Neural cell (in vitro differentiated cells): ENCODE measurements around the gene SYCP1. TPM values are rescaled to one million over a fixed set of nuclear protein-coding genes. Genes with fewer than 3 reads are reported as not detected.

Experiments
- H2AFZ ChIP-seq: fragments of 200-600, 300-800 bp; sonication (generic), shearing (Covaris generic); 2 replicates; pipeline ENCODE4 v1.6.0; 2014; ENCODE audit warnings: low read depth, mild to moderate bottlenecking, antibody characterized with exemption, low read length, moderate library complexity
- H3F3A ChIP-seq: fragments of 200-600 bp; shearing (Covaris generic); 2 replicates; pipeline ENCODE4 v1.6.1; 2016; ENCODE audit warnings: mild to moderate bottlenecking, moderate library complexity, mixed read lengths, antibody characterized with exemption, low read length; ENCODE audit not compliant: insufficient read depth, poor library complexity, severe bottlenecking
- H3K27ac ChIP-seq: fragments of 200-600, 300-800 bp; sonication (generic), shearing (Covaris generic); 2 replicates; pipeline ENCODE4 v1.5.1; 2014; ENCODE audit warnings: mild to moderate bottlenecking, low read length, moderate library complexity
- H3K27me3 ChIP-seq: fragments of 300-800, 200-600 bp; sonication (generic), shearing (Covaris generic); 2 replicates; pipeline ENCODE4 v1.6.0; 2014; ENCODE audit warnings: mild to moderate bottlenecking, low read depth, low read length, moderate library complexity; ENCODE audit not compliant: insufficient read depth
- H3K36me3 ChIP-seq: fragments of 300-800, 200-600 bp; sonication (generic), shearing (Covaris generic); 2 replicates; pipeline ENCODE4 v1.5.1; 2014; ENCODE audit warnings: mild to moderate bottlenecking, antibody characterized with exemption, low read length, moderate library complexity; ENCODE audit not compliant: insufficient read depth
- H3K4me2 ChIP-seq: fragments of 300-800, 200-600 bp; sonication (generic), shearing (Covaris generic); 2 replicates; pipeline ENCODE4 v1.6.0; 2014; ENCODE audit warnings: mild to moderate bottlenecking, low read length
- H3K4me3 ChIP-seq: fragments of 300-800, 200-600 bp; sonication (generic), shearing (Covaris generic); 2 replicates; pipeline ENCODE4 v1.5.1; 2014; ENCODE audit warnings: mild to moderate bottlenecking, low read length, moderate library complexity
- H3K79me2 ChIP-seq: fragments of 200-600 bp; shearing (Covaris generic); replicated peaks from 2 replicates; pipeline ENCODE4 v1.6.0; 2014; ENCODE audit warnings: mild to moderate bottlenecking, low read length, moderate library complexity; ENCODE audit not compliant: insufficient read depth
- H3K9ac ChIP-seq: fragments of 300-800, 200-600 bp; sonication (generic), shearing (Covaris generic); 2 replicates; pipeline ENCODE4 v1.6.1; 2016; ENCODE audit warnings: mild to moderate bottlenecking, low read length, mixed read lengths
- H3K9me2 ChIP-seq: fragments of 200-600 bp; shearing (Covaris generic); 2 replicates; pipeline ENCODE4 v1.6.1; 2016; ENCODE audit warnings: mild to moderate bottlenecking, low read length, mixed read lengths; ENCODE audit not compliant: insufficient read depth
- H3K9me3 ChIP-seq: fragments of 200-600, 300-800 bp; sonication (generic), shearing (Covaris generic); 2 replicates; pipeline ENCODE4 v1.6.1; 2016; ENCODE audit warnings: mild to moderate bottlenecking, mixed run types, low read length, moderate library complexity, mixed read lengths
- H4K20me1 ChIP-seq: fragments of 200-600 bp; shearing (Covaris generic); 2 replicates; pipeline ENCODE4 v1.6.1; 2016; ENCODE audit warnings: mild to moderate bottlenecking, mixed run types; ENCODE audit not compliant: insufficient read depth
- CTCF ChIP-seq: fragments of 450-650 bp; IDR thresholded peaks from 2 replicates; pipeline ENCODE4 v1.5.1; 2014; ENCODE audit warnings: antibody characterized with exemption, mild to moderate bottlenecking, moderate library complexity; ENCODE audit not compliant: poor library complexity, severe bottlenecking
- EP300 ChIP-seq: fragments of 450-650 bp; conservative IDR thresholded peaks from 2 replicates; pipeline ENCODE4 v1.6.1; 2014; ENCODE audit warnings: antibody characterized with exemption, mild to moderate bottlenecking, moderate library complexity; ENCODE audit not compliant: poor library complexity, severe bottlenecking
- EZH2 ChIP-seq: fragments of 200-600, 300-800 bp; shearing (Covaris generic), sonication (generic); IDR thresholded peaks from 2 replicates; pipeline ENCODE4 v1.6.1; 2014; ENCODE audit warnings: antibody characterized with exemption, low read length, borderline replicate concordance, mild to moderate bottlenecking; ENCODE audit not compliant: insufficient read depth, poor library complexity, severe bottlenecking
- MXI1 ChIP-seq: fragments of 450-650 bp; conservative IDR thresholded peaks from 2 replicates; pipeline ENCODE4 v1.6.1; 2014; ENCODE audit warnings: antibody characterized with exemption, mild to moderate bottlenecking; ENCODE audit not compliant: poor library complexity, severe bottlenecking
- POLR2AphosphoS5 ChIP-seq: IDR thresholded peaks from 2 replicates; pipeline ENCODE4 v1.6.1; 2012
- RAD21 ChIP-seq: fragments of 450-650 bp; conservative IDR thresholded peaks from 2 replicates; pipeline ENCODE4 v1.6.1; 2014; ENCODE audit warnings: antibody characterized with exemption, mild to moderate bottlenecking, moderate library complexity
- REST ChIP-seq: IDR thresholded peaks from 2 replicates; pipeline ENCODE4 v1.6.1; 2012; ENCODE audit warnings: borderline replicate concordance
- SMC3 ChIP-seq: fragments of 450-650 bp; conservative IDR thresholded peaks from 2 replicates; pipeline ENCODE4 v1.6.1; 2014; ENCODE audit warnings: antibody characterized with exemption, mild to moderate bottlenecking, moderate library complexity; ENCODE audit not compliant: poor library complexity
- TAF1 ChIP-seq: IDR thresholded peaks from 2 replicates; pipeline ENCODE4 v1.6.1; 2012; ENCODE audit warnings: low read depth
- polyA plus RNA-seq: library from polyadenylated mRNA; depleted of rRNA; stranded (reverse); fragments of >200 nt; gene quantifications from 2 replicates; pipeline ENCODE4 v1.2.3, GENCODE V29; 2014

The SYCP1 gene
- polyA plus RNA-seq, 1 donor from 2014 or later, result not detected

GRCh38 chr1:114832057-114832456 is 22.6 kb upstream of the SYCP1 start:
- H3K36me3 ChIP-seq, result no peaks in the 10 kb centered on the region
- H2AFZ ChIP-seq, result no peak overlapping the region
- H3K9ac ChIP-seq, result no peak overlapping the region
- H3F3A ChIP-seq, result no peaks in the 10 kb centered on the region
- H3K27ac ChIP-seq, result no peak overlapping the region
- no peaks in the 10 kb centered on the region for H4K20me1 ChIP-seq
- no peaks in the 10 kb centered on the region for H3K79me2 ChIP-seq
- H3K4me2 ChIP-seq, result no peak overlapping the region
- H3K9me2 ChIP-seq, result no peaks in the 10 kb centered on the region
- no peaks in the 10 kb centered on the region for H3K9me3 ChIP-seq
- H3K27me3 ChIP-seq, result no peaks in the 10 kb centered on the region
- TF ChIP-seq MXI1, result no peak
- no peak for TF ChIP-seq EZH2
- no peak for TF ChIP-seq REST
- TF ChIP-seq CTCF, result no peak
- TF ChIP-seq RAD21, result no peak
- TF ChIP-seq POLR2AphosphoS5, result no peak
- TF ChIP-seq TAF1, result no peak
- no peak for TF ChIP-seq EP300
- no peak for TF ChIP-seq SMC3
- H3K4me3 ChIP-seq, result no peak overlapping the region

- Histone ChIP-seq H3K4me2 (no peak overlapping the region), H3F3A (no peaks in the 10 kb centered on the region), H3K27ac (no peak overlapping the region), H4K20me1 (no peaks in the 10 kb centered on the region), H3K79me2 (no peaks in the 10 kb centered on the region), H2AFZ (no peak overlapping the region), H3K9ac (no peak overlapping the region), H3K36me3 (no peaks in the 10 kb centered on the region), H3K27me3 (no peaks in the 10 kb centered on the region), H3K4me3 (no peak overlapping the region), H3K9me3 (no peaks in the 10 kb centered on the region), H3K9me2 (no peaks in the 10 kb centered on the region)
- TF ChIP-seq CTCF, result no peak
- no peak for TF ChIP-seq EZH2
- TF ChIP-seq REST, result no peak
- no peak for TF ChIP-seq RAD21
- TF ChIP-seq POLR2AphosphoS5, result no peak
- no peak for TF ChIP-seq SMC3
- no peak for TF ChIP-seq EP300
- TF ChIP-seq MXI1, result no peak
- TF ChIP-seq TAF1, result no peak
These were observed 21.2 kb upstream of the SYCP1 start for GRCh38 chr1:114833421-114833820.
